A549 treated with Mapracorat at 1 μM for 4 hours (cell line): ENCODE measurements around the gene KRTAP5-11. TPM values are rescaled to one million over a fixed set of nuclear protein-coding genes. Genes with fewer than 3 reads are reported as not detected.

Source experiments
- total RNA-seq: library from RNA; stranded (reverse); fragments of 200-300 nt; extraction: Qiagen RNA extraction; gene quantifications from 5 replicates; pipeline ENCODE4 v1.2.3, GENCODE V29; 2022

Gene KRTAP5-11, protein sequence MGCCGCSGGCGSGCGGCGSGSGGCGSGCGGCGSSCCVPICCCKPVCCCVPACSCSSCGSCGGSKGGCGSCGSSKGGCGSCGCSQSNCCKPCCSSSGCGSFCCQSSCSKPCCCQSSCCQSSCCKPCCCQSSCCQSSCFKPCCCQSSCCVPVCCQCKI
- total RNA-seq, result not detected in 5 replicates

DNA sequence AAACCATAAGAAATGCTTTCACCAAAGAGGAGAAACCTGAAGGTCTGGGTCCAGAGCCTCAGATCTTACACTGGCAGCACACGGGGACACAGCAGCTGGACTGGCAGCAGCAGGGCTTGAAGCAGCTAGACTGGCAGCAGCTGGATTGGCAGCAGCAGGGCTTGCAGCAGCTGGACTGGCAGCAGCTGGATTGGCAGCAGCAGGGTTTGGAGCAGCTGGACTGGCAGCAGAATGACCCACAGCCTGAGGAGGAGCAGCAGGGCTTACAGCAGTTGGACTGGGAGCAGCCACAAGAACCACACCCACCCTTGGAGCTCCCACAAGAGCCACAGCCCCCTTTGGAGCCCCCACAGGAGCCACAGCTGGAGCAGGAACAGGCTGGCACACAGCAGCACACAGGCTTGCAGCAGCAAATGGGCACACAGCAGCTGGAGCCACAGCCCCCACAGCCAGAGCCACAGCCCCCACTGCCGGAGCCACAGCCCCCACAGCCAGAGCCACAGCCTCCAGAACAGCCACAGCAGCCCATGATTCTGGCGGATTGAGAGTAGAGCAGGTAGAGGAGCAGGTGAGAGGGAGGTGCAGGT, at the start of gene KRTAP5-11:
Gene KRTAP5-11, minus strand, starts transcription at position 567 of the 587 bp plus-strand sequence. Its CDS starts 38 bp downstream, at position 529.

DNA sequence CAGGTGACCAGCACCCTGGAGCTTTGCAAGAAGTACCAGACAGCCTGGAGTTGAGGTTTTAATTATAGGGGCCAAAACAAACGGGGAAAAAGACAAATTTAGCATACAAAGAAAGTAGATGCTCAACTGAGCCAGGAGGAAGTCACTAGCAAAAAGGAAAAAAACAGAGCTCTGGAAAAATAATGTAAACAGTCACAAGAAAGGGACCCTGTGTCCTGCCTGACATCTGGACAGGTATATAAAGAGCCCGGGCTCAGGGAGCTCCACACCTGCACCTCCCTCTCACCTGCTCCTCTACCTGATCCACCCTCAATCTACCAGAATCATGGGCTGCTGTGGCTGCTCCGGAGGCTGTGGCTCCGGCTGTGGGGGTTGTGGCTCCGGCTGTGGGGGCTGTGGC, 17.4 kb downstream of the KRTAP5-11 start, which contains the start of gene KRTAP5-10:
Gene KRTAP5-10, plus strand, starts transcription at position 301 of the 400 bp plus-strand sequence. Its CDS starts 25 bp downstream, at position 326.

DNA sequence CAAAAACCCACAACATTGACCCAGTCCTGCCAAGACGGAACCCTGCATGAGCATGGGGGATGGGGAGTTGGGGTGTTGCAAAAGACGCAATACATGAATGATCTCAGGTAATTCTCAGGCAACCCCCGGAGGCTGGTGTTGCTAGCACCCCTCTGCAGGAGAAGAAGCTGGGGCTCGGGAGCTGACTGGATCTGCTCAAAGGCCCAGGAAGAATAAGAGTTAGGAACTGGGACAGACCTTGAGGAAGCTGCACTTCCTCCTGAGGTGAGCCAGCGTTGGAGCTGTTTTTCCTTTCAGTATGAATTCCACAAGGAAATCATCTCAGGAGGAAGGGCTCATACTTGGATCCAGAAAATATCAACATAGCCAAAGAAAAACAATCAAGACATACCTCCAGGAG, 34.6 kb downstream of the KRTAP5-11 start, which contains the start of gene KRTAP5-9:
Gene KRTAP5-9, plus strand, starts transcription at position 301 of the 400 bp plus-strand sequence. CDS start 238 bp downstream, outside the sequence.

DNA sequence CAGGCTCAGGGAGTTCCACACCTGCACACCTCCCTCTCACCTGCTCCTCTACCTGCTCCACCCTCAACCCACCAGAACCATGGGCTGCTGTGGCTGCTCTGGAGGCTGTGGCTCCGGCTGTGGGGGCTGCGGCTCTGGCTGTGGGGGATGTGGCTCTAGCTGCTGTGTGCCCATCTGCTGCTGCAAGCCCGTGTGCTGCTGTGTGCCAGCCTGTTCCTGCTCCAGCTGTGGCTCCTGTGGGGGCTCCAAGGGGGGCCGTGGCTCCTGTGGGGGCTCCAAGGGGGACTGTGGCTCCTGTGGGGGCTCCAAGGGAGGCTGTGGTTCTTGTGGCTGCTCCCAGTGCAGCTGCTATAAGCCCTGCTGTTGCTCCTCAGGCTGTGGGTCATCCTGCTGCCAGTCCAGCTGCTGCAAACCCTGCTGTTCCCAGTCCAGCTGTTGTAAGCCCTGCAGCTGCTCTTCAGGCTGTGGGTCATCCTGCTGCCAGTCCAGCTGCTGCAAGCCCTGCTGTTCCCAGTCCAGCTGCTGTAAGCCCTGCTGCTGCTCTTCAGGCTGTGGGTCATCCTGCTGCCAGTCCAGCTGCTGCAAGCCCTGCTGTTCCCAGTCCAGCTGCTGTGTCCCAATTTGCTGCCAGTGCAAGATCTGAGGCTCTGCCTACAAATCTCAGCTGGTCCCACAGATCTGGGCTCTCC, 44.6 kb downstream of the KRTAP5-11 start, which contains the start of gene KRTAP5-8:
Gene KRTAP5-8, plus strand, starts transcription at position 49 of the 689 bp plus-strand sequence. Its CDS starts 31 bp downstream, at position 80.

Other genes starting within 250 kb of the KRTAP5-11 start
- 39.2 to 52.6 TPM (median 48.3 TPM) in 5 replicates for gene DHCR7, start 134.5 kb downstream of the KRTAP5-11 start, total RNA-seq
- gene NADSYN1, start 129.7 kb downstream of the KRTAP5-11 start, total RNA-seq, result 37.4 to 49.6 TPM (median 48.7 TPM) in 5 replicates
- gene KRTAP5-7, start 55.6 kb downstream of the KRTAP5-11 start, total RNA-seq, result not detected in 5 replicates
- not detected in 5 replicates for gene KRTAP5-8, start 44.9 kb downstream of the KRTAP5-11 start, total RNA-seq
- gene KRTAP5-9, start 34.5 kb downstream of the KRTAP5-11 start, total RNA-seq, result not detected in 5 replicates
- gene KRTAP5-10, start 17.3 kb downstream of the KRTAP5-11 start, total RNA-seq, result not detected in 5 replicates